ENCODE data around the gene COQ10B. TPM values are rescaled to one million over a fixed set of nuclear protein-coding genes. Genes with fewer than 3 reads are reported as not detected.

The COQ10B gene
- total RNA-seq, 1 donor from 2014 or later, result 12.8 TPM

- ATAC-seq, result no peak
Observed at GRCh38 chr2:197502685-197503084, 49.3 kb downstream of the COQ10B start.

GRCh38 chr2:197504000-197504399, 50.6 kb downstream of the COQ10B start:
- no peak for ATAC-seq

DNA sequence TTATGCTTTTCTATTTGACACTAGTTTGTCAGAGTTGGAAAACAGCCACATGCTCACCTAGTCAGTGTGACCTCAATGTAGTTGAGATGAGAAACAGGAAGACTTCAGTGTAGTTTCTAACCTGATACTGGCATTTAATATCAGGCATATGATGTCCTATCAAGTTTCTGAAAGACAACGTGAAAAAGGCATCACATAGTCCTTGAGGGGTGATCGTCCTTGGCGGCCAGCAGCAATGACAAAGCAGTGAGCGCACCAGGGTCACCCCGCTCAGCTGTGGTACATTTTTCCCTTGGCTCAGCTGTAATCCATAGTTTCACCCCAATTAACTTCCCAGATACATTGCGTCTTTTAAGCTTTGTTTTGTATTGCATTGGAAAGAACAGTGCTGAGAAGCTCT, 51.2 kb downstream of the COQ10B start:
- no peak for ATAC-seq

GRCh38 chr2:197506658-197507057, 53.3 kb downstream of the COQ10B start:
- no peak for ATAC-seq

- no peak for ATAC-seq
Observed at GRCh38 chr2:197513915-197514314, 60.6 kb downstream of the COQ10B start.

DNA sequence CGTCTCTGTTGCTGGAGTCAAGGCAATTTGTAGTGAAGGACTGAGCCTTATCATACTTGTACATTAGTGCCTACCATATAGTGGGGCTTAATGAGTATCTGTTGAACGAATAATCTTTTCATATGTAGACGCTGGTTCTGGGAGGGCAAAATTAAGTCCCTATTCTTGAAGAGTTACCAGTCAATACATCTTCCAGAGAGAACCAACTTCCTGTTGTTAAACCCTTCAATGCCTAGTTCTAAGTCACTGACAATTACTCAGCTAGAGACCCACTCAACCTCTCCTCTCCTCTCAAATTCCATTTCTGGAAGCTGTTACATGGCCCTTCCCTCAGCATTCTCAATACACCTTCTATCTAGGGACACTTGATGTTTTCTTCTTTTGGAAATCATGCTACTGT, 61.4 kb downstream of the COQ10B start:
- no peak for ATAC-seq

DNA sequence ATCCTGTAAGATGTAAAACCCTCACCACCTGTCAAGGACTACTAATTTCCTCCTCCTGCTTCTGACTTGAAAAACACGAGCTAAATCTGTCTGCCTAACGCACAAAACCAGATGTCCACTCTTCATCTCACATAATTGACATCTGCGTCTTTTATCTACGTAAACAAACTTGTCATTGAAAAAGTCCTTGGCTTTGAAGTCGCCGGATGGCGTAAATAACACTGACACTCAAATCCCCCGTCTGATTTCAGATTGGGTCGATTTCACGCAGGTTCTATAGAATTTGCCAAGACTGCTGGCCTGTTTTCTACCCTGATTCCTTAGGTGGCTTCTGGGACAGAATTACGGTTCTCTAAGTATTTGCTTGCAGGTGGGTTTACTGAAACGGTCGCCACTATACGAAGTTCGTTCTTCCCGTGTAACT, 62.0 kb downstream of the COQ10B start:
- no peak for ATAC-seq

DNA sequence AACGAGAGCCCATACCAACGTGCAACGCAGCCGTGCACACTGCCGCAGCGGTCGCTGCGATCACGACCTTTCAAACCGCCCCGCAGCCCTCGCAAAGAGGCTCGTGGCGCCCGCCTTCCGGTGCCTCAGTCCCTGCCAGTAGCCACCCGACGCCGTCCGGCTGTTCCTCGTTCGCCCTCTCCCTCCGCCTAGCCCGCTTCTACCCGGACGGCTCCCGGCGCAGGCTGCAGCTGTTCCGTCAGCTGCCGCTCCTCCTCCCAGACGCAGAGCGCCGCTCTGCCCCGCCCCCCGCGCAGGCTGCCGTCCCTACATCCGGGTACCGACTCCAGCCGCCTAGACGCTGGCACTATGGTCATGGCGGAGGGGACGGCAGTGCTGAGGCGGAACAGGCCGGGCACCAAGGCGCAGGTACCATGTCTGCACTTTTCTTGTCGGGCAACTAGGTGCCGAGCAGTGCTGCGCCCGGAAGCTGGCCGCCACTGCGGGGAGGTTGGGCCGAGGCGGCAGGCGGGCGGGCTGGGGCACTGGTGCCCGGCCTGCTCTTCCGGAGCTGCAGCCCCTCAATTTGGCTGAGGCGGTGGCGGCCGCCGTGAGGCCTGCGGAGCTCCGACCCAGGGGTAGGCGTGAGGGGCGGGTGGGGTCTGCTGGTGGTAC, 62.5 kb downstream of the COQ10B start, which contains the start of gene MOB4:
MOB4 (plus strand) TSS at position 328 of the 654 bp plus-strand sequence; CDS start at position 349, 21 bp downstream.
- peak; percentile 100 for ATAC-seq

DNA sequence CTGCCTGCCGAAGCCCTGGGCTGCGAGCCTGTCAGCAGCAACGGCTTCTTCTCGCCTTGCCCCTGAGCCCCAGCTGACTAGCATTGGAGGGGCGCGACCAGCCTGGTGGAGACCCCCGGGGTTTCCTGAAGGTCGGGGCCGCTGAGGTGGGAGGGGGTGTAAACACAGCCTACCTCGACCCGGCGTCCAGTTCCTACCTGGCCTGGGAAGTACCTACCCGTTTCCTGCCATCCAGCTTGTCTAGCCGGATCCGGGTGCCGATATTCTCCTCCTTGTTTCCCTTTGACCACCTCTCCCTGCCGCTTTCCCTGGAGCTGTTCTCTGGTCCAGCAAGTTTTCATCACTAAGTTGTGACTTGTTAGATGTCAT, 63.0 kb downstream of the COQ10B start:
- ATAC-seq, result peak; percentile 65

GRCh38 chr2:197517150-197517549, 63.8 kb downstream of the COQ10B start:
- no peak for ATAC-seq

Other genes with a start within 250 kb of the COQ10B start
- gene ANKRD44, start 142.8 kb upstream of the COQ10B start, total RNA-seq, result 6.8 TPM
- gene SF3B1, start 18.5 kb upstream of the COQ10B start, total RNA-seq, result 113 TPM
- gene HSPD1, start 46.3 kb downstream of the COQ10B start, total RNA-seq, result 127 TPM
- gene HSPE1, start 46.8 kb downstream of the COQ10B start, total RNA-seq, result 63.5 TPM
- 17.5 TPM for gene MOB4, start 62.5 kb downstream of the COQ10B start, total RNA-seq
- gene RFTN2, start 222.0 kb downstream of the COQ10B start, total RNA-seq, result 1.5 TPM